Measurements from ENCODE around the gene ATL2.
"Not testable (repeated sequence)": the region's sequence is repeated elsewhere in the genome, so short reads cannot be mapped to it uniquely, and the experiment has no call there.

Gene ATL2

GRCh38 chr2:38384338-38384737 lies 7.3 kb upstream of the ATL2 start:
- H4K20me1 ChIP-seq (ENCODE audit: insufficient read depth, low read length) = no peaks in the 10 kb centered on the region
- TF ChIP-seq EZH2 (IDR thresholded peaks at IDR 0.05; ENCODE audit: borderline replicate concordance, low read length) = no peak
- H3K9me3 ChIP-seq (ENCODE audit: low read length) = no peaks in the 10 kb centered on the region
- no peaks in the 10 kb centered on the region for H3F3A ChIP-seq (ENCODE audit: insufficient read depth, low read length)
- no peak overlapping the region for H3K9ac ChIP-seq (ENCODE audit: low read length)
- H3K4me3 ChIP-seq (ENCODE audit: low read depth, low read length, poor library complexity, severe bottlenecking) = no peak overlapping the region
- no peaks in the 10 kb centered on the region for H3K27me3 ChIP-seq (ENCODE audit: insufficient read depth, low read length)
- no peak overlapping the region for H3K4me2 ChIP-seq (ENCODE audit: low read length)
- no peaks in the 10 kb centered on the region for H3K79me2 ChIP-seq (ENCODE audit: insufficient read depth, low read length)
- H3K9me2 ChIP-seq (ENCODE audit: low read depth, low read length) = no peaks in the 10 kb centered on the region
- no peak overlapping the region for H2AFZ ChIP-seq (ENCODE audit: low read length)
- no peak overlapping the region for H3K27ac ChIP-seq (ENCODE audit: low read depth, low read length, poor library complexity, severe bottlenecking)
- H3K4me1 ChIP-seq (ENCODE audit: insufficient read depth, low read length, severe bottlenecking) = peaks cover 24% of the 10 kb centered on the region
- H3K36me3 ChIP-seq (ENCODE audit: insufficient read depth, low read length) = no peaks in the 10 kb centered on the region

- H3K9ac ChIP-seq (ENCODE audit: low read length); H3K9me2 ChIP-seq (ENCODE audit: low read depth, low read length); H3K36me3 ChIP-seq (ENCODE audit: insufficient read depth, low read length); H2AFZ ChIP-seq (ENCODE audit: low read length); H4K20me1 ChIP-seq (ENCODE audit: insufficient read depth, low read length); H3K4me3 ChIP-seq (ENCODE audit: low read depth, low read length, poor library complexity, severe bottlenecking); H3K27me3 ChIP-seq (ENCODE audit: insufficient read depth, low read length); H3K27ac ChIP-seq (ENCODE audit: low read depth, low read length, poor library complexity, severe bottlenecking); H3K4me2 ChIP-seq (ENCODE audit: low read length); H3K9me3 ChIP-seq (ENCODE audit: low read length); H3F3A ChIP-seq (ENCODE audit: insufficient read depth, low read length); H3K79me2 ChIP-seq (ENCODE audit: insufficient read depth, low read length): not testable (repeated sequence)
- peaks cover 21% of the 10 kb centered on the region for H3K4me1 ChIP-seq (ENCODE audit: insufficient read depth, low read length, severe bottlenecking)
Measured at GRCh38 chr2:38383741-38384140, 6.7 kb upstream of the ATL2 start.

GRCh38 chr2:38381381-38382143 lies 4.5 kb upstream of the ATL2 start:
- Histone ChIP-seq H2AFZ (ENCODE audit: low read length) (no peak overlapping the region), H3K9me2 (ENCODE audit: low read depth, low read length) (no peaks in the 10 kb centered on the region), H3K36me3 (ENCODE audit: insufficient read depth, low read length) (no peaks in the 10 kb centered on the region), H3K4me3 (ENCODE audit: low read depth, low read length, poor library complexity, severe bottlenecking) (no peak overlapping the region), H3K4me1 (ENCODE audit: insufficient read depth, low read length, severe bottlenecking) (peaks cover 20% of the 10 kb centered on the region), H3K79me2 (ENCODE audit: insufficient read depth, low read length) (no peaks in the 10 kb centered on the region), H3K9me3 (ENCODE audit: low read length) (no peaks in the 10 kb centered on the region), H3F3A (ENCODE audit: insufficient read depth, low read length) (no peaks in the 10 kb centered on the region), H3K9ac (ENCODE audit: low read length) (no peak overlapping the region), H4K20me1 (ENCODE audit: insufficient read depth, low read length) (no peaks in the 10 kb centered on the region), H3K27me3 (ENCODE audit: insufficient read depth, low read length) (no peaks in the 10 kb centered on the region), H3K27ac (ENCODE audit: low read depth, low read length, poor library complexity, severe bottlenecking) (no peak overlapping the region), H3K4me2 (ENCODE audit: low read length) (no peak overlapping the region)
- TF ChIP-seq CTCF (IDR thresholded peaks at IDR 0.05; ENCODE audit: low read length) = no peak
- TF ChIP-seq EZH2 (IDR thresholded peaks at IDR 0.05; ENCODE audit: borderline replicate concordance, low read length) = no peak

GRCh38 chr2:38380397-38381130 lies 3.5 kb upstream of the ATL2 start:
- Histone ChIP-seq H3K9me2 (ENCODE audit: low read depth, low read length) (no peaks in the 10 kb centered on the region), H3K27me3 (ENCODE audit: insufficient read depth, low read length) (no peaks in the 10 kb centered on the region), H3K79me2 (ENCODE audit: insufficient read depth, low read length) (peaks cover 10% of the 10 kb centered on the region), H4K20me1 (ENCODE audit: insufficient read depth, low read length) (no peaks in the 10 kb centered on the region), H3K27ac (ENCODE audit: low read depth, low read length, poor library complexity, severe bottlenecking) (peak overlapping the region; percentile 47), H2AFZ (ENCODE audit: low read length) (no peak overlapping the region), H3K36me3 (ENCODE audit: insufficient read depth, low read length) (no peaks in the 10 kb centered on the region), H3K9me3 (ENCODE audit: low read length) (no peaks in the 10 kb centered on the region), H3F3A (ENCODE audit: insufficient read depth, low read length) (no peaks in the 10 kb centered on the region), H3K4me1 (ENCODE audit: insufficient read depth, low read length, severe bottlenecking) (peaks cover 23% of the 10 kb centered on the region), H3K9ac (ENCODE audit: low read length) (no peak overlapping the region), H3K4me2 (ENCODE audit: low read length) (peak overlapping the region; percentile 27), H3K4me3 (ENCODE audit: low read depth, low read length, poor library complexity, severe bottlenecking) (no peak overlapping the region)
- no peak for TF ChIP-seq CTCF (IDR thresholded peaks at IDR 0.05; ENCODE audit: low read length)
- no peak for TF ChIP-seq EZH2 (IDR thresholded peaks at IDR 0.05; ENCODE audit: borderline replicate concordance, low read length)
